Measurements from ENCODE around the gene WDR47. TPM values are rescaled to one million over a fixed set of nuclear protein-coding genes. Genes with fewer than 3 reads are reported as not detected.
"Not testable (repeated sequence)": the region's sequence is repeated elsewhere in the genome, so short reads cannot be mapped to it uniquely, and the experiment has no call there.

WDR47 gene
- total and polyA plus RNA-seq, 10 of the 15 experiments (the other 5 are each of a cell fraction or from before 2014, with no cell fraction given) = 2.4 to 9.7 (median 5.9) TPM

- TF ChIP-seq MYB (IDR thresholded peaks at IDR 0.05; ENCODE audit: borderline replicate concordance, low read depth, low read length) = no peak
Observed at GRCh38 chr1:109059026-109059425, 17.1 kb upstream of the WDR47 start (continued).

- Histone ChIP-seq H3K36me3 (ENCODE audit: control insufficient read depth in 2 of 2, insufficient read depth in 2 of 2, low read length in 1 of 2) (no peaks in the 10 kb centered on the region), H3K27ac (ENCODE audit: control insufficient read depth, insufficient read depth) (no peak overlapping the region), H3K9me3 (replicated peaks; ENCODE audit: control insufficient read depth, insufficient read depth, low read length) (no peaks in the 10 kb centered on the region), H3K4me2 (ENCODE audit: control insufficient read depth, insufficient read depth) (no peak overlapping the region), H3K4me3 (no peak overlapping the region), H2AFZ (ENCODE audit: control insufficient read depth, low read depth, low read length) (no peak overlapping the region), H3K9ac (ENCODE audit: control insufficient read depth, insufficient read depth, low read length) (no peak overlapping the region), H3K27me3 (replicated peaks in 1 of 2; ENCODE audit: control insufficient read depth in 2 of 2, insufficient read depth in 2 of 2, low read length in 1 of 2) (no peaks in the 10 kb centered on the region), H3K79me2 (ENCODE audit: control insufficient read depth, insufficient read depth, low read length) (no peaks in the 10 kb centered on the region), H4K20me1 (ENCODE audit: control insufficient read depth, insufficient read depth) (no peaks in the 10 kb centered on the region), H3K4me1 (ENCODE audit: control insufficient read depth, insufficient read depth, low read length) (no peaks in the 10 kb centered on the region)
- WGBS (ENCODE audit: insufficient coverage, insufficient replicate concordance, low lambda C conversion rate, missing lambda C conversion rate) = 67% methylated on average over 3 of the region's 3 CpGs
- no peak for TF ChIP-seq ZBTB33 (IDR thresholded peaks at IDR 0.05)
- TF ChIP-seq IKZF1 (conservative IDR thresholded peaks at IDR 0.05) = no peak
- no peak for TF ChIP-seq BCL3 (IDR thresholded peaks at IDR 0.05; ENCODE audit: borderline replicate concordance, insufficient read depth, low read depth, low read length, poor library complexity, severe bottlenecking)
- RAD21 ChIA-PET (ENCODE audit: unreplicated experiment) = no interaction called here
- POLR2A ChIA-PET = no interaction called here
- DNase-seq (ENCODE audit: low read depth, low spot score) = no peak
- BruUV-seq (replicated peaks) = no TSS peak
- CTCF ChIA-PET = no interaction called here
- in situ Hi-C loops (cut with MboI) (no loop called here), intact Hi-C loops (cut with micrococcal nuclease; ENCODE audit: unreplicated experiment) (no loop called here)
- ATAC-seq = no peak
- SMC1A ChIA-PET (ENCODE audit: uncharacterized antibody, unreplicated experiment) = no interaction called here
- FAIRE-seq = no peak
Observed at GRCh38 chr1:109056064-109056463, 14.2 kb upstream of the WDR47 start.

GRCh38 chr1:109052145-109052544 is 10.2 kb upstream of the WDR47 start:
- H3K9me3 ChIP-seq (replicated peaks; ENCODE audit: control insufficient read depth, insufficient read depth, low read length); H3K27me3 ChIP-seq (replicated peaks in 1 of 2; ENCODE audit: control insufficient read depth in 2 of 2, insufficient read depth in 2 of 2, low read length in 1 of 2); H3K4me1 ChIP-seq (ENCODE audit: control insufficient read depth, insufficient read depth, low read length); CTCF ChIA-PET; H3K79me2 ChIP-seq (ENCODE audit: control insufficient read depth, insufficient read depth, low read length); H3K4me3 ChIP-seq; H3K36me3 ChIP-seq (ENCODE audit: control insufficient read depth in 2 of 2, insufficient read depth in 2 of 2, low read length in 1 of 2); FAIRE-seq; RAD21 ChIA-PET (ENCODE audit: unreplicated experiment); BruUV-seq (replicated peaks); in situ Hi-C loops (cut with MboI); H2AFZ ChIP-seq (ENCODE audit: control insufficient read depth, low read depth, low read length); DNase-seq (ENCODE audit: low read depth, low spot score); POLR2A ChIA-PET; SMC1A ChIA-PET (ENCODE audit: uncharacterized antibody, unreplicated experiment); H3K4me2 ChIP-seq (ENCODE audit: control insufficient read depth, insufficient read depth); intact Hi-C loops (cut with micrococcal nuclease; ENCODE audit: unreplicated experiment); H3K27ac ChIP-seq (ENCODE audit: control insufficient read depth, insufficient read depth); H3K9ac ChIP-seq (ENCODE audit: control insufficient read depth, insufficient read depth, low read length); H4K20me1 ChIP-seq (ENCODE audit: control insufficient read depth, insufficient read depth); ATAC-seq: not testable (repeated sequence)
- 66% methylated on average over 3 of the region's 3 CpGs for WGBS (ENCODE audit: insufficient coverage, insufficient replicate concordance, low lambda C conversion rate, missing lambda C conversion rate)
